Aorta (tissue), 5 donors: ENCODE data around the gene SYT1. TPM values are rescaled to one million over a fixed set of nuclear protein-coding genes. Genes with fewer than 3 reads are reported as not detected.

Experiments
- ATAC-seq: fragments of 200-7000 bp; cut with Tn5 transposase; one replicate; pipeline ENCODE4 v1.9.1; 2022; ENCODE audit warnings: moderate library complexity; ENCODE audit not compliant: low FRiP score
- DNase-seq, 2 donors: peaks; one replicate each; pipeline ENCODE4 v3.0.0-alpha.2; 2020
- H3K27ac ChIP-seq, 2 donors: one replicate each; pipeline ENCODE4 v1.5.1; 2013; ENCODE audit warnings: low read length in 2 of 2, mild to moderate bottlenecking in 2 of 2, moderate library complexity in 2 of 2, control low read depth in 1 of 2, inconsistent platforms in 1 of 2, low read depth in 1 of 2
- H3K27me3 ChIP-seq, 2 donors: one replicate each; pipeline ENCODE4 v1.6.1; 2013; ENCODE audit warnings: control low read depth in 1 of 2, low read length in 1 of 2, mild to moderate bottlenecking in 1 of 2, moderate library complexity in 1 of 2; ENCODE audit not compliant: insufficient read depth in 2 of 2, control insufficient read depth in 1 of 2
- H3K36me3 ChIP-seq, 2 donors: one replicate each; pipeline ENCODE4 v1.6.1; 2013; ENCODE audit warnings: control low read depth in 1 of 2, low read length in 1 of 2, mild to moderate bottlenecking in 1 of 2; ENCODE audit not compliant: insufficient read depth in 2 of 2, control insufficient read depth in 1 of 2
- H3K4me1 ChIP-seq, 2 donors: one replicate each; pipeline ENCODE4 v1.6.1; 2013; ENCODE audit warnings: low read length in 2 of 2, control low read depth in 1 of 2, mild to moderate bottlenecking in 1 of 2, moderate library complexity in 1 of 2; ENCODE audit not compliant: insufficient read depth in 2 of 2, control insufficient read depth in 1 of 2
- H3K4me3 ChIP-seq, 2 donors: one replicate each; pipeline ENCODE4 v1.5.1; 2013; ENCODE audit warnings: low read length in 2 of 2, control low read depth in 1 of 2, mild to moderate bottlenecking in 1 of 2
- H3K9me3 ChIP-seq: one replicate; pipeline ENCODE4 v1.6.1; 2013; ENCODE audit warnings: mild to moderate bottlenecking, low read length; ENCODE audit not compliant: control insufficient read depth
- WGBS, 2 donors: extraction: QIAGEN DNeasy Blood & Tissue Kit; methylation state at CpG; one replicate each; pipeline ENCODE4 v1.1.7; 2013; 5-methylcytosine and 5-hydroxymethylcytosine counted together
- intact Hi-C, 2 donors: fragments of 100-400 bp; cut with DNase I; formaldehyde crosslinking; loops; one replicate each; pipeline versions ENCODE4 v1.14.2 to v1.15.0; 2022
- polyA plus RNA-seq, 2 donors: library from polyadenylated mRNA; stranded (reverse); fragments of 200-250 nt; gene quantifications; one replicate each; pipeline ENCODE4 v1.2.3, GENCODE V29; 2013
- total RNA-seq, 2 donors: library from RNA; stranded (reverse); fragmentation: NEBNext Ultra II Directional; extraction: Animal tissue kit (Norgen Biotek cat#: 25700); gene quantifications; one replicate each; pipeline ENCODE4 v1.2.1, GENCODE V29; 2021
- donor health status: healthy with polysubstance abuse.
- donor health status: Bipolar disorder and iron deficiency.
- donor health status: DM: no; HTN: no; CAD: no.
- donor health status: DM: no; HTN: no; CAD: no.
- donor health status: DM: yes; HTN: yes; CAD: no.

The SYT1 gene
- total and polyA plus RNA-seq, 4 donors = 0.05 to 1.8 (median 1.5) TPM; not detected in 1

DNA sequence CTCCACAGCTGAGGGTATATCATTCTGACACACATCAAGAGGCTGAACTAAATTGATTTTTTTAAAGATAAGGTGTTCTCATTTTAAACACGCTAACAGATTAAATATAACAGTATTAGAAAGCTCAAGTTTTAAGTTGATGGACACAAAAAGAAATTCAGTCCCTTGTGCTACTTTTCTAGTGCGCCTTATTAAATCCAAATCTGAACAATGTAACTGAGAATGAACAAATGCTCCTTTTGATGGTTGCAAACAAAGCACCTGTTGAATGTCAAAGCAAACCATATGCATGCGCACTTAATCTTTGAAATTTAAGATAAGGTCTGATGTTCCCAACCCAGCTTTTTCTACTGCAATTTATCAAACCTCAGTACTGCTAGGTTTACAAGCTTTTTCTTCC is 424.3 kb downstream of the SYT1 start:
- Histone ChIP-seq H3K4me3 (no peak overlapping the region), H3K9me3 (no peaks in the 10 kb centered on the region), H3K27ac (no peak overlapping the region), H3K27me3 (no peaks in the 10 kb centered on the region), H3K36me3 (no peaks in the 10 kb centered on the region), H3K4me1 (no peaks in the 10 kb centered on the region)
- DNase-seq = no peak
- ATAC-seq = no peak
- WGBS, 2 donors = 80 to 86% methylated on average over 3 of the region's 3 CpGs
- intact Hi-C loops = no loop called here

DNA sequence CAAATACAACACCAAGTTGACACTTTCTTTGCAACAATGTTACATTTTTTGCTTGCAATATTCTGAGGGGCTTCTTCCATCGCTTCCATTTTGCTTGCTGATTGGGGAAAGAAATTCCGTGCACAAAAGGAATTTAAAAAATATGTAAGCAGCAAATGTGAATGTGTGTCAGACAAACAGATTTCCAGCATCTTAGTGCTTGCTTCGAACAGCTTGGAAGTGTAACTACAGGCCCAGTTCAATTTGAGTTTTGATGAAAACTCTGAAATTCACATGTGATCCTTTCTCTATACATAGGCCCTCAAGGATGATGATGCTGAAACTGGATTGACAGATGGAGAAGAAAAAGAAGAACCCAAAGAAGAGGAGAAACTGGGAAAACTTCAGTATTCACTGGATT is 427.1 kb downstream of the SYT1 start:
- 47 to 51% methylated on average over 3 of the region's 3 CpGs for WGBS, 2 donors
- Histone ChIP-seq H3K27ac (no peak overlapping the region), H3K4me3 (no peak overlapping the region), H3K27me3 (no peaks in the 10 kb centered on the region), H3K36me3 (no peaks in the 10 kb centered on the region), H3K9me3 (no peaks in the 10 kb centered on the region), H3K4me1 (no peaks in the 10 kb centered on the region)
- intact Hi-C loops = no loop called here
- no peak for ATAC-seq
- no peak for DNase-seq

- Histone ChIP-seq H3K4me3 (no peak overlapping the region), H3K27ac (no peak overlapping the region), H3K9me3 (no peaks in the 10 kb centered on the region), H3K36me3 (no peaks in the 10 kb centered on the region), H3K4me1 (no peaks in the 10 kb centered on the region), H3K27me3 (no peaks in the 10 kb centered on the region)
- intact Hi-C loops = no loop called here
- ATAC-seq (no peak), DNase-seq (no peak)
- whole genome bisulfite sequencing, 2 donors = 76 to 86% methylated on average over 2 of the region's 2 CpGs
These were observed 430.0 kb downstream of the SYT1 start for GRCh38 chr12:79294590-79294989.

GRCh38 chr12:79295572-79295971 is 431.0 kb downstream of the SYT1 start:
- Histone ChIP-seq H3K9me3 (no peaks in the 10 kb centered on the region), H3K27me3 (no peaks in the 10 kb centered on the region), H3K27ac (no peak overlapping the region), H3K36me3 (no peaks in the 10 kb centered on the region), H3K4me3 (no peak overlapping the region), H3K4me1 (no peaks in the 10 kb centered on the region)
- no peak for DNase-seq
- no peak for ATAC-seq
- intact Hi-C loops = no loop called here

- intact Hi-C loops = no loop called here
- H3K4me1 ChIP-seq = no peaks in the 10 kb centered on the region
- DNase-seq (no peak), ATAC-seq (no peak)
- H3K27me3 ChIP-seq = no peaks in the 10 kb centered on the region
- no peak overlapping the region for H3K27ac ChIP-seq
- no peaks in the 10 kb centered on the region for H3K9me3 ChIP-seq
- no peaks in the 10 kb centered on the region for H3K36me3 ChIP-seq
- H3K4me3 ChIP-seq = no peak overlapping the region
- 76 to 85% methylated on average over 5 of the region's 5 CpGs for WGBS, 2 donors
These were observed 431.6 kb downstream of the SYT1 start for GRCh38 chr12:79296133-79296532.

DNA sequence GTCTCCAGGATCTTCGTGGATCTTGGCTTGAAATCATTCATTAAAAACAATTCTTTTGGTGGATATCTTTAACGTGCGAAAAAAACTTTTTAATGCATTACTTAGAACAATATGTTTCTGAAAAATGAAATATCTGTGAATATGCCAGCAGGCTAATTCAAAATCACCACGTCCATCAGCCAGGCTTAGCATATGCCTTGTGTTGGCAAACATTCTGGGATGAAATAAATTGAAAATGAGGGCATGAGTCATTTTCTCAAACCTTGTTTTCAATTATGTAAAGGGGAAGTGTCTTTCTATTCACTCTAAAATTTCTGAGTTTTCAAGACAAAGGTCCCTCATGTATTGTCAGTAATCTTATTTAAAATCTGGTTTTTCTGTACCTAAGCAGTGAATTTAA is 432.3 kb downstream of the SYT1 start:
- DNase-seq (no peak), ATAC-seq (no peak)
- Histone ChIP-seq H3K27me3 (no peaks in the 10 kb centered on the region), H3K4me3 (no peak overlapping the region), H3K36me3 (no peaks in the 10 kb centered on the region), H3K9me3 (no peaks in the 10 kb centered on the region), H3K4me1 (no peaks in the 10 kb centered on the region), H3K27ac (no peak overlapping the region)
- 52 to 63% methylated on average over 4 of the region's 4 CpGs for WGBS, 2 donors
- intact Hi-C loops = no loop called here

DNA sequence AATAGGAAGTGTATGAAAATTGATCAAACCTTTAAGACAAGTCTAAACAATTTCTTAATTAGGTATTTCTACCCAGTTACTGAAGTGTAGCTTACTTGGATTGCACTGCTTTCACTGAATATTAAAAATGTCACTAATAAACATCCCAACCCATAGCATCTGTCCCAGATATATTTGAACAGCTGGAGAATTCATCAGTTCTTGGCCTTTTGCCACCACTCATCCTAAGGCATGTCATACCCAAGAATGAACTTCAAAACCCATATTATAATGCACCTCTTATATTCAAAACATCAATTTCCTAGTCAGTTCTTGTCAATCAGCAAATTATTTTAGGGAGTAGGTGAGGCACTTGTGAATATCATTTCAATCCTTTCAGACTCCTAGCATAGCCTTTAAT is 433.9 kb downstream of the SYT1 start:
- Histone ChIP-seq H3K36me3 (no peaks in the 10 kb centered on the region), H3K9me3 (no peaks in the 10 kb centered on the region), H3K4me1 (no peaks in the 10 kb centered on the region), H3K4me3 (no peak overlapping the region), H3K27me3 (no peaks in the 10 kb centered on the region), H3K27ac (no peak overlapping the region)
- ATAC-seq = no peak
- DNase-seq = no peak
- intact Hi-C loops = no loop called here

GRCh38 chr12:79299447-79300198 is 435.0 kb downstream of the SYT1 start:
- Histone ChIP-seq H3K9me3 (no peaks in the 10 kb centered on the region), H3K27ac (no peak overlapping the region), H3K27me3 (no peaks in the 10 kb centered on the region), H3K4me3 (no peak overlapping the region), H3K36me3 (no peaks in the 10 kb centered on the region), H3K4me1 (no peaks in the 10 kb centered on the region)
- DNase-seq = no peak
- 62 to 67% methylated on average over 5 of the region's 5 CpGs for WGBS, 2 donors
- intact Hi-C loops = no loop called here
- ATAC-seq = no peak

GRCh38 chr12:79300199-79300568 is 435.6 kb downstream of the SYT1 start:
- Histone ChIP-seq H3K27me3 (no peaks in the 10 kb centered on the region), H3K36me3 (no peaks in the 10 kb centered on the region), H3K4me1 (no peaks in the 10 kb centered on the region), H3K9me3 (no peaks in the 10 kb centered on the region), H3K27ac (no peak overlapping the region), H3K4me3 (no peak overlapping the region)
- WGBS, 2 donors = 51 to 62% methylated on average over 5 of the region's 5 CpGs
- intact Hi-C loops = no loop called here
- DNase-seq (no peak), ATAC-seq (no peak)
